HCT116 (cell line): Measurements from ENCODE around the gene DBNL. TPM values are rescaled to one million over a fixed set of nuclear protein-coding genes. Genes with fewer than 3 reads are reported as not detected.

ENCODE experiments used
- ATAC-seq: fragments of 200-7000 bp; cut with Tn5 transposase; 2 replicates; pipeline ENCODE4 v1.9.1; 2020; ENCODE audit warnings: mild to moderate bottlenecking, moderate library complexity
- BruUV-seq: library from RNA; stranded (reverse); fragments of 400-500 nt; replicated peaks from 2 replicates; lab custom pipeline; 2021; lab: Mats Ljungman, UMichigan
- CTCF ChIA-PET: fragments of 300-600 bp; sonication (Branson Sonifier 250); formaldehyde crosslinking; loops from one replicate; lab custom pipeline; 2021; ENCODE audit warnings: antibody characterized with exemption; lab: Charles Lee
- POLR2A ChIA-PET: fragments of 300-600, 350-600 bp; sonication (Branson Sonifier 250); formaldehyde crosslinking; loops from one replicate; lab custom pipeline; 2021; ENCODE audit warnings: antibody characterized with exemption; lab: Charles Lee
- RAD21 ChIA-PET, 2 experiments: fragments of 300-600 bp; sonication (Branson Sonifier 250); formaldehyde crosslinking; loops; one replicate each; lab custom pipeline; 2023; ENCODE audit warnings: low total read pairs in 2 of 2; ENCODE audit not compliant: uncharacterized antibody in 2 of 2, unreplicated experiment in 2 of 2, low non-redundant PET in 1 of 2; lab: Charles Lee
- DNase-seq: peaks from one replicate; pipeline ENCODE4 v3.0.0-alpha.2; 2010; ENCODE audit warnings: low read depth, low spot score
- H2AFZ ChIP-seq: fragments of 200-600 bp; shearing (Covaris generic), sonication (generic); 2 replicates; pipeline ENCODE4 v1.6.1; 2017; ENCODE audit warnings: low read depth, mixed run types, mixed read lengths, antibody characterized with exemption, low read length; ENCODE audit not compliant: poor library complexity, severe bottlenecking
- H3K27ac ChIP-seq: 2 replicates; pipeline ENCODE4 v1.5.1; 2012; ENCODE audit warnings: low read depth, low read length
- H3K27me3 ChIP-seq: fragments of 200-600 bp; sonication (generic); 2 replicates; pipeline ENCODE4 v1.6.1; 2016; ENCODE audit warnings: mixed run types, low read length, mixed read lengths; ENCODE audit not compliant: insufficient read depth
- H3K36me3 ChIP-seq, 2 experiments: fragments of 200-500 bp in 1 of 2; fragments of 200-600 bp in 1 of 2; sonication (Bioruptor generic) in 1 of 2; sonication (generic) in 1 of 2; 2 replicates each; pipeline versions ENCODE4 v1.5.1 to v1.6.1; 2014 to 2016; ENCODE audit warnings: low read length in 2 of 2, inconsistent platforms in 1 of 2, mixed read lengths in 1 of 2, mixed run types in 1 of 2; ENCODE audit not compliant: insufficient read depth in 2 of 2, control insufficient read depth in 1 of 2
- H3K4me1 ChIP-seq, 2 experiments: fragments of 200-600 bp in 1 of 2; sonication (generic) in 1 of 2; 2 replicates each; pipeline versions ENCODE4 v1.5.1 to v1.6.1; 2012 to 2017; ENCODE audit warnings: low read length in 2 of 2, inconsistent platforms in 1 of 2, mild to moderate bottlenecking in 1 of 2, mixed read lengths in 1 of 2, mixed run types in 1 of 2, moderate library complexity in 1 of 2; ENCODE audit not compliant: insufficient read depth in 2 of 2, control insufficient read depth in 1 of 2
- H3K4me2 ChIP-seq: fragments of 200-600 bp; sonication (generic); 2 replicates; pipeline ENCODE4 v1.6.1; 2017; ENCODE audit warnings: mixed run types, low read length, mixed read lengths
- H3K4me3 ChIP-seq, 2 experiments: fragments of 200-600 bp in 1 of 2; sonication (generic) in 1 of 2; replicated peaks in 1 of 2; 2 replicates each; pipeline ENCODE4 v1.5.1; 2011 to 2016; ENCODE audit warnings: low read length in 2 of 2, control low read depth in 1 of 2, low read depth in 1 of 2, mild to moderate bottlenecking in 1 of 2, mixed read lengths in 1 of 2, mixed run types in 1 of 2
- H3K79me2 ChIP-seq: fragments of 200-600 bp; sonication (generic); 2 replicates; pipeline ENCODE4 v1.6.1; 2017; ENCODE audit warnings: mild to moderate bottlenecking, mixed run types, low read length, moderate library complexity, mixed read lengths; ENCODE audit not compliant: insufficient read depth
- H3K9ac ChIP-seq: fragments of 200-600 bp; sonication (generic); 2 replicates; pipeline ENCODE4 v1.6.1; 2016; ENCODE audit warnings: low read length, mixed read lengths
- H3K9me2 ChIP-seq: fragments of 200-600 bp; sonication (generic), shearing (Covaris generic); 2 replicates; pipeline ENCODE4 v1.6.1; 2017; ENCODE audit warnings: mixed run types, mild to moderate bottlenecking, moderate library complexity; ENCODE audit not compliant: insufficient read depth
- H3K9me3 ChIP-seq, 2 experiments: fragments of 200-500 bp in 1 of 2; fragments of 200-600 bp in 1 of 2; sonication (Bioruptor generic) in 1 of 2; sonication (generic) in 1 of 2; 2 replicates each; pipeline ENCODE4 v1.6.1; 2014 to 2017; ENCODE audit warnings: low read length in 2 of 2, mixed read lengths in 2 of 2, inconsistent platforms in 1 of 2, low read depth in 1 of 2, mild to moderate bottlenecking in 1 of 2, mixed run types in 1 of 2, moderate library complexity in 1 of 2; ENCODE audit not compliant: control insufficient read depth in 1 of 2, insufficient read depth in 1 of 2
- H4K20me1 ChIP-seq: fragments of 200-600 bp; sonication (generic), shearing (Covaris generic); 2 replicates; pipeline ENCODE4 v1.6.1; 2017; ENCODE audit warnings: mixed run types, mild to moderate bottlenecking, moderate library complexity; ENCODE audit not compliant: insufficient read depth
- ATF3 ChIP-seq: IDR thresholded peaks from 2 replicates; pipeline ENCODE4 v1.6.1; 2012
- CBX3 ChIP-seq: IDR thresholded peaks from 2 replicates; pipeline ENCODE4 v1.6.1; 2012; ENCODE audit warnings: low read depth
- CEBPB ChIP-seq: IDR thresholded peaks from 2 replicates; pipeline ENCODE4 v1.6.1; 2012; ENCODE audit warnings: low read depth
- EGR1 ChIP-seq: IDR thresholded peaks from 2 replicates; pipeline ENCODE4 v1.6.1; 2012; ENCODE audit warnings: low read depth
- ELF1 ChIP-seq: IDR thresholded peaks from 2 replicates; pipeline ENCODE4 v1.6.1; 2012; ENCODE audit warnings: low read depth, borderline replicate concordance
- POLR2A ChIP-seq: IDR thresholded peaks from 2 replicates; pipeline ENCODE4 v1.7.0; 2011; ENCODE audit warnings: borderline replicate concordance; ENCODE audit not compliant: insufficient read depth, insufficient read length; ENCODE audit errors: extremely low read depth
- RAD21 ChIP-seq: IDR thresholded peaks from 2 replicates; pipeline ENCODE4 v1.6.1; 2012; ENCODE audit warnings: low read depth, mild to moderate bottlenecking
- REST ChIP-seq: IDR thresholded peaks from 2 replicates; pipeline ENCODE4 v1.6.1; 2012; ENCODE audit warnings: low read depth
- SIN3A ChIP-seq: IDR thresholded peaks from 2 replicates; pipeline ENCODE4 v1.6.1; 2012; ENCODE audit warnings: low read depth
- SP1 ChIP-seq: IDR thresholded peaks from 2 replicates; pipeline ENCODE4 v1.6.1; 2012; ENCODE audit warnings: low read depth
- SRF ChIP-seq: IDR thresholded peaks from 2 replicates; pipeline ENCODE4 v1.6.1; 2012; ENCODE audit warnings: low read depth
- ZFX ChIP-seq: fragments of 450-650 bp; IDR thresholded peaks from 2 replicates; pipeline ENCODE4 v1.6.1; 2017
- ZNF274 ChIP-seq: fragments of 200-500 bp; sonication (Bioruptor generic); IDR thresholded peaks from 2 replicates; pipeline ENCODE4 v1.6.1; 2014; ENCODE audit warnings: mild to moderate bottlenecking, low read depth, low read length, inconsistent platforms
- intact Hi-C: fragments of 100-400 bp; cut with micrococcal nuclease; formaldehyde crosslinking; loops from 2 replicates; pipeline ENCODE4 v1.10.0; 2022
- total RNA-seq: library from RNA; stranded (reverse); gene quantifications from one replicate; pipeline ENCODE4 v1.2.1, GENCODE V29; 2021; ENCODE audit not compliant: unreplicated experiment
- TF ChIP-seq, protein P1 (sequence below), 3 experiments: fragments of 200-600 bp in 1 of 3; sonication (generic) in 1 of 3; IDR thresholded peaks in 2 of 3; conservative IDR thresholded peaks in 1 of 3; 2 replicates each; pipeline ENCODE4 v1.5.1; 2012 to 2017; ENCODE audit warnings: low read depth in 2 of 3, low read length in 2 of 3, antibody characterized with exemption in 1 of 3, borderline replicate concordance in 1 of 3, control low read depth in 1 of 3, mild to moderate bottlenecking in 1 of 3, mixed read lengths in 1 of 3, mixed run types in 1 of 3, moderate library complexity in 1 of 3; ENCODE audit not compliant: insufficient read depth in 1 of 3
- TF ChIP-seq, protein P2 (sequence below): IDR thresholded peaks from 2 replicates; pipeline ENCODE4 v1.6.1; 2012

Gene DBNL
- total RNA-seq, 1 experiment from 2014 or later: 39.4 TPM

- H3K9ac ChIP-seq: no peak overlapping the region
- no peaks in the 10 kb centered on the region for H3K27me3 ChIP-seq
- intact Hi-C loops: no loop called here
- no peak overlapping the region for H2AFZ ChIP-seq
- no peaks in the 10 kb centered on the region for H3K9me3 ChIP-seq
- no peaks in the 10 kb centered on the region for H4K20me1 ChIP-seq
- CTCF ChIA-PET: no interaction called here
- H3K4me3 ChIP-seq: no peak overlapping the region
- RAD21 ChIA-PET: no interaction called here
- ATAC-seq: no peak
- no peak overlapping the region for H3K4me2 ChIP-seq
- H3K36me3 ChIP-seq: peaks cover 19 to 24% of the 10 kb centered on the region in 2 experiments
- H3K4me1 ChIP-seq: no peaks in the 10 kb centered on the region
- no peak for TF ChIP-seq SIN3A
- H3K9me2 ChIP-seq: no peaks in the 10 kb centered on the region
- no TSS peak for BruUV-seq
- H3K79me2 ChIP-seq: peaks cover 39% of the 10 kb centered on the region
- DNase-seq: no peak
- POLR2A ChIA-PET: interaction anchor here (1.1 kb wide), 1 partner anchor 15 kb away, joined by 3 read pairs; no protein-coding TSS in a partner anchor
- H3K27ac ChIP-seq: no peak overlapping the region
Observed at GRCh38 chr7:44050915-44051560, 6.5 kb downstream of the DBNL start.

DNA sequence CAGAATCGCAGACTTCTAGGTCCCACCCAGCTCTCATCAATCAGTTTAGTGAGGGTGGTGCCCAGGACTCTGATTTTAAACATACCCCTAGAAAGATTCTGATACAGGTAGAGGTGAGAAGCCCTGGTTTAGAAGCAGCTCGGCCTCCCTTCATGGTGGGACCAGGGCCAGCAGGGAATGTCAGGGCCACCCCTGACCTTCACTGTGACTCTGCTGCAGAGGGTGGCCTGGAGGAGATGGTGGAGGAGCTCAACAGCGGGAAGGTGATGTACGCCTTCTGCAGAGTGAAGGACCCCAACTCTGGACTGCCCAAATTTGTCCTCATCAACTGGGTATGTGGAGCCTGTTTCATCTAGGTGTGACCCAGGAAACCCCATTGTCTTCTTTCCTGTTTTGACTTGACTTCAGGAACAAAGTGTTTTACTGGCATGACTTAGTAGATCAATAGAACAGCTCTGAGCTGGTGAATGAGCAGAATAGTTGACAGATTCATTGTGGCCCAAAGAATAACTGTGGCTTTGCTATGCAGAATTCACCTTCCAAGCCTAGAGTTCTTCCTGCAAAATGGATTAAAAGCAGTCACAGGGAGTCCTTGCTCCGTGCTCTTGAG lies 7.2 kb downstream of the DBNL start:
- Histone ChIP-seq H3K4me2 (no peak overlapping the region), H3K9ac (no peak overlapping the region), H3K27ac (no peak overlapping the region), H2AFZ (no peak overlapping the region), H4K20me1 (no peaks in the 10 kb centered on the region), H3K9me2 (no peaks in the 10 kb centered on the region), H3K9me3 (no peaks in the 10 kb centered on the region), H3K4me3 (no peak overlapping the region), H3K27me3 (no peaks in the 10 kb centered on the region), H3K36me3 (peaks cover 22 to 31% of the 10 kb centered on the region in 2 experiments), H3K4me1 (no peaks in the 10 kb centered on the region), H3K79me2 (peaks cover 32% of the 10 kb centered on the region)
- CTCF ChIA-PET: no interaction called here
- intact Hi-C loops: no loop called here
- no peak for DNase-seq
- POLR2A ChIA-PET: no interaction called here
- BruUV-seq: no TSS peak
- RAD21 ChIA-PET: no interaction called here
- no peak for ATAC-seq
- TF ChIP-seq, protein P1, sequence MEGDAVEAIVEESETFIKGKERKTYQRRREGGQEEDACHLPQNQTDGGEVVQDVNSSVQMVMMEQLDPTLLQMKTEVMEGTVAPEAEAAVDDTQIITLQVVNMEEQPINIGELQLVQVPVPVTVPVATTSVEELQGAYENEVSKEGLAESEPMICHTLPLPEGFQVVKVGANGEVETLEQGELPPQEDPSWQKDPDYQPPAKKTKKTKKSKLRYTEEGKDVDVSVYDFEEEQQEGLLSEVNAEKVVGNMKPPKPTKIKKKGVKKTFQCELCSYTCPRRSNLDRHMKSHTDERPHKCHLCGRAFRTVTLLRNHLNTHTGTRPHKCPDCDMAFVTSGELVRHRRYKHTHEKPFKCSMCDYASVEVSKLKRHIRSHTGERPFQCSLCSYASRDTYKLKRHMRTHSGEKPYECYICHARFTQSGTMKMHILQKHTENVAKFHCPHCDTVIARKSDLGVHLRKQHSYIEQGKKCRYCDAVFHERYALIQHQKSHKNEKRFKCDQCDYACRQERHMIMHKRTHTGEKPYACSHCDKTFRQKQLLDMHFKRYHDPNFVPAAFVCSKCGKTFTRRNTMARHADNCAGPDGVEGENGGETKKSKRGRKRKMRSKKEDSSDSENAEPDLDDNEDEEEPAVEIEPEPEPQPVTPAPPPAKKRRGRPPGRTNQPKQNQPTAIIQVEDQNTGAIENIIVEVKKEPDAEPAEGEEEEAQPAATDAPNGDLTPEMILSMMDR (IDR thresholded peaks at IDR 0.05 in 2 of 3, conservative IDR thresholded peaks at IDR 0.05 in 1 of 3; ENCODE audit: borderline replicate concordance in 1 of 3, insufficient read depth in 1 of 3, low read depth in 2 of 3, low read length in 2 of 3): no peak
- TF ChIP-seq SIN3A (no peak), ATF3 (no peak), POLR2A (no peak), RAD21 (no peak), ZFX (no peak), SP1 (no peak), CBX3 (no peak), ELF1 (no peak), SRF (no peak), CEBPB (no peak), REST (no peak), EGR1 (no peak), ZNF274 (no peak)
- TF ChIP-seq, protein P2, sequence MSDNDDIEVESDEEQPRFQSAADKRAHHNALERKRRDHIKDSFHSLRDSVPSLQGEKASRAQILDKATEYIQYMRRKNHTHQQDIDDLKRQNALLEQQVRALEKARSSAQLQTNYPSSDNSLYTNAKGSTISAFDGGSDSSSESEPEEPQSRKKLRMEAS: no peak
